ENCODE data around the gene SLC1A3.

The SLC1A3 gene

GRCh38 chr5:36683821-36684434 is 77.5 kb downstream of the SLC1A3 start:
- DNase-seq (ENCODE audit: low read depth, low spot score): no peak

DNA sequence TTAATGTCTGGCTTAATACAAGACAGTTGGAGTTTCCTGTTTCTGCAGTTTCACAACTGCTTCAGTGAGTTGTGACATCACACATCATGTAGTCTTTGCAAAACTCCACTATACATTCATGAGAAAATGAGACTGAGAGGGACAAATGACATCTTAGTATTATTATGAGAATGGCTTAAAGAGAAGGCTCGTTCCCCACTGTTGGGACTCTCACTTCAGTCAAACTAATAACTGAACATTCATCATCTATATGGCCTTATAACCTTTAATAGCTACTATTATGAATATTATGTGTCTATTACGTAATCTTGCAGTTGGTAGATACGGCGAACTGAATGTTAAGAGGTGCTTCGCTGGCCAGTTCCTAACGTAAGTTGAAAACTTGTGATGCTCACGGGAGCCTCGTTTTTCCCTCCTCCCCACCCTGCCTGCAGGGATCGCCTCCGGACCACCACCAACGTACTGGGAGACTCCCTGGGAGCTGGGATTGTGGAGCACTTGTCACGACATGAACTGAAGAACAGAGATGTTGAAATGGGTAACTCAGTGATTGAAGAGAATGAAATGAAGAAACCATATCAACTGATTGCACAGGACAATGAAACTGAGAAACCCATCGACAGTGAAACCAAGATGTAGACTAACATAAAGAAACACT is 79.4 kb downstream of the SLC1A3 start:
- DNase-seq (ENCODE audit: low read depth, low spot score): no peak

DNA sequence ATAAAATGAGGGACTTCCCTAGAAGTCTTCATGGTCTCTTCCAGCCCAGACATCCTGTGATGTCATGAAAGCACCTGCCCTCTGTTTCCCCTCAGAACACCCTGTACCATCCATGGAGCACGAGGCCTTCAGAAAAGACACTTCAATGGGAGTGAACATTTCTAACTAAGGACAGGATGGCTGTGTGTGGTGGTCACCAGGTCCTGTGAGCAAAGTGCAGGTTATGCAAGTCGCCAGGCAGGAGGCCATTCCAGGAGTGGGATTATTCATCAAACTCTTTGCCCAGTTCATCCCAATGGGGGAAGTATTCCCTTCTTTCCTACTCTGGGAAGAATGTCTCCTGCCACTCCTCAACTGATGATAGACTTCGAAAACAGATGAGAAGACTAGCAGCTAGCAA is 80.5 kb downstream of the SLC1A3 start:
- DNase-seq (ENCODE audit: low read depth, low spot score): no peak

- DNase-seq (ENCODE audit: low read depth, low spot score): no peak
Observed at GRCh38 chr5:36688722-36689121, 82.3 kb downstream of the SLC1A3 start.

DNA sequence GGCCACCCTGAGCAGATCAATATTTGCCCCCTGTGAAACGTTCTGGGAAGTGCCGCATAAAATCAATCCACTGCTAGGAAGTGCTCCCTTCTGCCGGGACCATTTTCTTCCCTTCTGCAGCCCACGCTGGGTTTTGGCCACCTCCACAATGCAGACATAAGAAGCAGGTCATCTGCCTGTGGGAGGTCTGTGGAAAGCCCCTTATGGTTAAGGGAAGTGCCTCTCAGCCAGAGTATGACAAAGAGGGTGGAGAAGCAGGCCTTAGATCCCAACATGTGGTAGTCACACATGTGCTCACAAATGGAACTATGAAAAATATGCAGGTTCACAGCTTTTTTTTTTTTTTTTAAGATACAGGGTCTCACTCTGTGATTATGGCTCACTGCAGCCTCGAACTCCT is 82.8 kb downstream of the SLC1A3 start:
- DNase-seq (ENCODE audit: low read depth, low spot score): no peak

DNA sequence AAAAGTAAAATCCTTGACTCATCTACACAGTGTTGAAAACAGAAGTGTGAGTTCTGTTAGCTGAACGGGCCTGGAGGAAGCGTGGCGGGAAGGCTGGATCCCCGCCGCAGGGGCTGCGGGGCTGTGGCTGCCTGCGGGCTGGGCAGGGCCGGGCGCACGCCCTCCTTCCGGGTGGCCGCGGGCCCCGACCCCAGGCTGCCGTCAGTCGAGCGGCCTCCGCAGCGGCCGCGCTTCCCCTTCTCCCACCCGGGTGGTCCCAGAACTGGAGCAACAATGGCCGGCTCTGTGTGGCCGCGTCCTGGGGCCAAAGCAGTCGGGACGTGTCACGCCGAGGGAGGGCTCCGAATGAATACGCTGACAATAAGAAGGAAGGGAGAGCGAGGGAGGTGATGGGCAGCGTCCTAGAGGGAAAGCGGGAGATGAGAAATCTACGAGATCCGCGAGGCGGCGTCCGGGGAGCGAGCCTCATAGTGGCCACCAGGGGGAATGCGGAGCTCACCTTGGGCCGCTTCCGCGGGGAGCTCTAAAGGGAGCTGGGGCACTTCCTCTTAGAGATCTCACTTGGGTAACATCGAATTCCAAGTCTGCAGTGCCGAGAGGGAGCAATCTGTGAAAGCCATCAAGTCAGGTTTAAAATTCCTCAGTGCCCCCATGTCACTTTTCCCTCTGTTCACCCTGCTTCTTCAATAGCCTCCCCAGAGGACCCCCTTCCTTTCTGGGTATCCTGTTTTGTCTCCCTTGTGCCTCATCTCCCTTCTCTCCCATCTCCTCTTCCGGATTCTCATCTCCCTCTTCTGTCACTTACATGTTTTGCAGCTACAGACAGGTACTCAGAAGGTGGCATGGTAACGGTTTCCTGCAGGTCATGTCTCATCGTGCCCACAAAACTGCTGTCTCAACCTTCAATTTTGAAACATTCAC is 83.9 kb downstream of the SLC1A3 start:
- DNase-seq (ENCODE audit: low read depth, low spot score): peak; percentile 44

- no peak for DNase-seq (ENCODE audit: low read depth, low spot score)
Observed at GRCh38 chr5:36691226-36691625, 84.8 kb downstream of the SLC1A3 start.

GRCh38 chr5:36691696-36692371 is 85.4 kb downstream of the SLC1A3 start:
- DNase-seq (ENCODE audit: low read depth, low spot score): no peak

DNA sequence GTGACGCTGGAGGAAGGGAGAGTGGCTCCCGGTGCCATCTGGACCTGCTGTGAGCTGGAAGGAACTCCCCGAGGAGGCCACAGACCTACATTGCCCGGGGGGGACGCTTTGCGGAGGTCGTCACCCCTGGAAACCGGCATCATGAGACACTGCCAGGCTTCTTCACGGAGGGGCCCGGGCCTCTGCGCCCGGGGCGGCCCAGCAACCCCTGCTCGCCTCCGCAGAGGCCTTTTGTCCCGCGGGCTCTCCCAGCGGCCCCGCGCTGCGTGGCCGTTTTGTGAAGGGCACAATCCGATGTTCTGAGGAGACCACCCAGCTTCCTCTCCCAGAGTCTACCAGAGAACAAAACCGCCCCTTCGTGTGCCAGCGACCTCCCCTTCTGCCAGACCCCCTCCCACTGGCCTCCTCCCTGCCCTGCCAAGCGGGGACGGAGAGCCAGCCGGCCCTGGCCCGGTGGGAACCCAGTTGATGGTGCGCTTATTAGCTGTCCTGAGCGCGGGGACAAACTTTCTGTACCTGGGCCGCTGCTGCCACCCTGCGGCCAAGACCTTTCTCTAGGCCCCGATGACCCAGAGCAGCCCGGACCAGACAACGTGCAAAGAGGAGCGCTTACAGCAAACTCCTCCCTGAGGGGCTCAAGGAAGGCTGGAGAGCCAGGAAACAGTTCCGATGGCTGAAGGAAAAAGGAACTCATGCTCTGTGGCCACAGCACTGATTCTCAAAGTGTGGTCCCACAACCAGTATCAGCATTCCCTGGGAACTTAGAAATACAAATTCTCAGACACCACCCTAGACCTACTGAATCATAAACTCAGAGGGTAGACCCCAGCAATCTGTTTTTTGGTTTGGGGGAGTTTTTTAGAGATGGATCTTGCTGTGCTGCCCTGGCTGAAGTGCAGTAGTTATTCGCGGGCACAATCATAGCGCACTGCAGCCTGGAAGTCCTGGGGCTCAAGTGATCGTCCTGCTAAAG is 86.7 kb downstream of the SLC1A3 start:
- no peak for DNase-seq (ENCODE audit: low read depth, low spot score)

- DNase-seq (ENCODE audit: low read depth, low spot score): no peak
Observed at GRCh38 chr5:36694351-36694750, 87.9 kb downstream of the SLC1A3 start.

DNA sequence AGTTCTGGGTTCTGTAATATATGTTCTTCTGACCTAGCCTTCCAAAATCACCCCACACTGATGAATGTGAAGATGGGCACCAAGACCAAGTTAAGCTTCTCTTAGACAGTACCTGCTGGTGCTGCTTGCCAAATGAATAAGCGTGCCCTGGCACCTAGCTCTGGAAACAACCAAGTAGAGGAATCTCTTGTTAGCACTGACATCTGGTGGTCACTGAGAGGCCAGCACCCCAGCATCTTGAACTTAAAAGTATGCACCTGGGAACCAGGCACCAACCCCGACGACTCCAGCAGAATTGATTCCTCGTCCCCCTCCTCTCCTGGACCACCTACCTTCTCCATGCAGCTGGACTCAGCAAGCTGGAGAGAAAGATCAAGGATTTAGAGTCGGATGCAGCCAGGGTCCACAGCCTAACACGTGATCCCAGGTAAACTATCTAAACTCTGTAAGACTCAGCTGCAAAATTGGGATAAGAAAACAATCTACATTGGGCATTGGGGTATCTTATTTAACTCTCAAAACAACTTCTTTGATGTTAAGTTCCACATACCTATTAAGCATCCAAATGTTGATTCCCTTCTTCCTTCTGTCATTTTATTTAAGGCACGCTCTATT is 89.8 kb downstream of the SLC1A3 start:
- DNase-seq (ENCODE audit: low read depth, low spot score): no peak

DNA sequence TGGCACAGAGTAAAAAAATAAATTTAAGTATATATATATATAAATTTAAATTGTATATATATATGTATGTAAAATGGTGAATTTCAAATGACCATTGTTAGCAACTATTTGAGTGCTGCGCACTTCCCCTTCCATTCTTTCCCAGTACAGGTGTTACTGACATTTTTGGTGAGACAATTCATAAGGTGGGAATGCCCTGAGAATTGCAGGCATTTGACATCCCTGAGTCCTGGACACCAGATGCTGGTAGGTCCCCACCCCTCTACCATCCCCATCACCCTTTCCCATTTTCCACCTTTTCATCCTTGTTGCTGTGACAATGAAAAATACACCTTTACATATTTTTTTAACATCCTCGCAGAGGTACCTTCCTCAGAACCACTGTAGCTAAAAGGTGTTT is 91.6 kb downstream of the SLC1A3 start:
- DNase-seq (ENCODE audit: low read depth, low spot score): no peak

DNA sequence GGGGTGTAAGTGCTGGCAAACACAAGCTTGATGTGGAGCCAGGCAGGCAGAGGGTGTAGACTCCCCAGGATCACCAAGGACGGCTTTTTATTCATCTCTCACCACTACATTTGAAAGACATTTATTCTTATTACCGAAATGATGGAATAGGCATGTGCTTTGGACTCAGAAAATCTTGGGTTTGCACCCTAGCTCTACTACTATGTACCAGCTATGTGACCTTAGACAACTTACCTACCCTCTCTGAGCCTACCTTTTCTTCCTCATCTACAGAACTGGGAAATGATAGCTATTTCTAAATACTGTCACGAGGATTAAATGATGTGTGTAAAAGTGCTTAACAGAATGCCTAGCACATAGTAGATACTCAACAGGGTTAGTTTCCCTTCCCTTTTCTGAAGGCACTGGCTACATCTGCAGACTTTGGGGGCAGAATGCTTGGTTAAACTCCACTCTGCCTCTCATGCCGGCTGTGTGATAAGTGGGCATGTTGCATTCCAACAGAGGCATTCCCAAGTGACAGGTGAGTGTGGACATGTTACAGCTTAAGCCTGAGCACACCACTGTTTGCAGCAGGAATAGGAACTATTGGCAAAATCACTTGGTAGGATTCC is 94.8 kb downstream of the SLC1A3 start:
- DNase-seq (ENCODE audit: low read depth, low spot score): no peak

- no peak for DNase-seq (ENCODE audit: low read depth, low spot score)
Observed at GRCh38 chr5:36703245-36703860, 96.9 kb downstream of the SLC1A3 start.

- DNase-seq (ENCODE audit: low read depth, low spot score): no peak
Observed at GRCh38 chr5:36704131-36704530, 97.7 kb downstream of the SLC1A3 start.

DNA sequence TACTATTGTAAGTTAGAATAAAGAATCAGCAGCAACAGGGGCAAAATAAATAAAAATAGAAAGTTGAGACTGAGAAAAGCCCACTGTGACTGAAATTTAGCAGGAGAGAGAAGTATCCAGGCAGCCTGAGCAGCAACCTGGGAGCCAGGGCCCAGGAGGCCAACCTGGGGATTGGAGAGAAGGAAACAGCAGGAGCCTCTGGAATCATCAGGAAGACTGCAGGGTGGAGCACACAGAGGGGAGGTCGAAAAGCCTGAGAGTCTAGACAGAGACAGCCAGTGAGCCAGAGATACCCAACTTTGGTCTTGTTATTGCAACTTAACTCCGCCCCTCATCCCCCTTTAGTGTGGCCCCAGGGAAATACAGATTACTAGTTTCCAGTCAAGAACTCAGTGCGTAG is 98.6 kb downstream of the SLC1A3 start:
- DNase-seq (ENCODE audit: low read depth, low spot score): no peak

GRCh38 chr5:36706662-36707061 is 100.3 kb downstream of the SLC1A3 start:
- DNase-seq (ENCODE audit: low read depth, low spot score): no peak

- DNase-seq (ENCODE audit: low read depth, low spot score): no peak
Observed at GRCh38 chr5:36708996-36709395, 102.6 kb downstream of the SLC1A3 start.

DNA sequence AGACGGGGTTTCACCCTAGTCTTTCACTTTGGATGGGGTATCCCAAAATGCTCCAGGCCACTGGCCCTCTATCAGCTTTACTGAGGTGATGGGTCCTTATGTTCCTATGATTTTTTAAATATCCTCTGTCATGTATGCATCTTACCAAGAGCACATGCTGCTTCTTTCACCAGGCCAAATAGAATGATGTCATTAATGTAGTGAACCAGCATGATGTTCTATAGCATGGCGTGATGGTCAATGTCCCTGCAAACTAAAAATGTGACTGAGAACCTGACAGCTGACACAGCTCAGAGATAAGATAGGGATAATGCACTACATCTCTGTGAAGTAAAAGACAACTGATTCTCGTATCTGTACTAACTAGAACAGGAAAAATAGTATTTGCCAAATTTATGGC is 103.6 kb downstream of the SLC1A3 start:
- DNase-seq (ENCODE audit: low read depth, low spot score): no peak

DNA sequence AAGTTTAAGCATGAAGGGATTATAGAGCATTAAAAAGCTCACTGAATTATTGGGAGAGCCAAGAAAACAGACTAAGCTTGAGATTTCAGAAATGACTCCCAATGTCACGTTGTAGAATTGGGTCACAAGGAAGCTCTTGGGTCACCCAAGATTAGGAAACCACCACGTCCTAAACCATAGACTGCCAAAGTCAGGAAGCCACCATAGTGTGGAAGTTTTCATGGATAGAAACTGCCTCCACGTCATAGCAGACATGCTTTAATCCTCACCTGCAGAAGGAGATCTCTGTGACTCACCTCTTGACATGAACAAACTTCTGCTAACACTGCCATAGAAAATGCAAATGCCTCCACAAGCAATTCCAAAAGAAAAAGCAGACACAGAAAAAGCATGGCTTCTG is 106.3 kb downstream of the SLC1A3 start:
- no peak for DNase-seq (ENCODE audit: low read depth, low spot score)

All from activated naive CD8-positive, alpha-beta T cell treated with anti-CD3 and anti-CD28 coated beads, Interleukin-2, amount 50 U/mL, for 16 hours (primary cell).